Ovary (tissue), 3 donors: ENCODE results near the gene MPPED1.

Experiments used
- CTCF ChIP-seq, 3 donors: fragments of 450-650 bp in 2 of 3; fragments of 200-600 bp in 1 of 3; IDR thresholded peaks; one replicate each; pipeline versions ENCODE4 v1.5.1 to v1.8.0; 2016 to 2022; ENCODE audit warnings: antibody characterized with exemption in 3 of 3, mild to moderate bottlenecking in 1 of 3
- POLR2A ChIP-seq: fragments of 450-650 bp; IDR thresholded peaks from one replicate; pipeline ENCODE4 v1.6.1; 2017; ENCODE audit warnings: antibody characterized with exemption, mild to moderate bottlenecking, moderate library complexity
- donor health status: DM: no; HTN: no; CAD: no.

GRCh38 chr22:43397766-43398165 lies 14.0 kb upstream of the MPPED1 start:
- TF ChIP-seq CTCF (IDR thresholded peaks at IDR 0.05) (no peak), POLR2A (no peak)
